Activated CD4-positive, alpha-beta T cell treated with anti-CD3 and anti-CD28 coated beads for 36 hours (primary cell): Measurements from ENCODE around the gene POLE. TPM values are rescaled to one million over a fixed set of nuclear protein-coding genes. Genes with fewer than 3 reads are reported as not detected.

Source experiments
- ATAC-seq: fragments of 200-7000 bp; cut with Tn5 transposase; one replicate; pipeline ENCODE4 v1.10.0; 2021; ENCODE audit warnings: mild to moderate bottlenecking, moderate library complexity
- CTCF ChIA-PET: fragments of 350-600 bp; sonication (Branson Sonifier 250); formaldehyde crosslinking; loops from one replicate; lab custom pipeline; 2021; ENCODE audit warnings: antibody characterized with exemption; lab: Charles Lee
- POLR2A ChIA-PET: fragments of 350-600 bp; sonication (Branson Sonifier 250); formaldehyde crosslinking; loops from one replicate; lab custom pipeline; 2021; ENCODE audit warnings: antibody characterized with exemption, inconsistent platforms; lab: Charles Lee
- DNase-seq: peaks from one replicate; pipeline ENCODE4 v3.0.0-alpha.2; 2020
- H3K27ac Mint-ChIP-seq: one replicate; pipeline ENCODE4 v1.8.0; 2021; ENCODE audit warnings: mixed read lengths
- H3K27me3 Mint-ChIP-seq: one replicate; pipeline ENCODE4 v1.8.0; 2021; ENCODE audit warnings: mixed read lengths
- H3K36me3 Mint-ChIP-seq: one replicate; pipeline ENCODE4 v1.8.0; 2021; ENCODE audit warnings: low read depth, mixed read lengths
- H3K4me1 Mint-ChIP-seq: one replicate; pipeline ENCODE4 v1.8.0; 2021; ENCODE audit warnings: mixed read lengths
- H3K4me3 Mint-ChIP-seq: one replicate; pipeline ENCODE4 v1.8.0; 2021; ENCODE audit warnings: mild to moderate bottlenecking, moderate library complexity, mixed read lengths
- H3K9me3 Mint-ChIP-seq: one replicate; pipeline ENCODE4 v1.8.0; 2021; ENCODE audit warnings: low read depth, mixed read lengths
- intact Hi-C, 2 experiments: fragments of 100-400 bp; cut with DNase I in 1 of 2; cut with micrococcal nuclease in 1 of 2; formaldehyde crosslinking; loops; one replicate each; pipeline versions ENCODE4 v1.14.2 to v1.15.1; 2022 to 2024; cut with DNase I, micrococcal nuclease
- total RNA-seq, 2 experiments: library from RNA; stranded (reverse); gene quantifications; one replicate each; pipeline ENCODE4 v1.2.3, GENCODE V29; 2021

POLE gene
- total RNA-seq, 2 experiments from 2014 or later, result 121 to 124 TPM

DNA sequence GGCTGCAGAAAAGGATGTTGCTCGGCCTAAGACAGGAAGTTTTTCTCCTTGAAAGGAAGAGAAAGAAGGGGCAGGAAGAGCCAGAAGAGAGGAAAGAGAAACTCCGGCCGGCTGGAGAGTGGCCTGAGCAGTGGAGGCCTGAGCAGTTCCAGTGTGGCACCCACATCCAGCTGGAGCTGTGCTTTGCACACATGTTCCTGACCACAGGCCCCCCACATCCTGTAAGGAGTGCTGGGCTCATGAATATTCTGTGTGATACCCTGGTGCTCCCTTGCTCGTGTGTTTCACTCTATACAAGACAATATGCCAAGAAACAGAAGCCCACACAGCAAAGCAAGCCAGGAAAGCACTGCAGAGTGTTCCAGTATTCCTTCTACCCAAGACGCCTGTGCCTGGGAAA lies 27.1 kb downstream of the POLE start:
- intact Hi-C loops, result no loop called here
- CTCF ChIA-PET, result interaction anchor here (1.0 kb wide), 1 partner anchor 21 kb away, joined by 3 read pairs; no protein-coding TSS in a partner anchor
- ATAC-seq (no peak), DNase-seq (no peak)
- peaks cover 64% of the 10 kb centered on the region for H3K36me3 Mint-ChIP-seq
- peaks cover 10% of the 10 kb centered on the region for H3K4me1 Mint-ChIP-seq
- no peaks in the 10 kb centered on the region for H3K27me3 Mint-ChIP-seq
- POLR2A ChIA-PET, result interaction anchor here (1.0 kb wide), 1 partner anchor 26 kb away, joined by 3 read pairs; no protein-coding TSS in a partner anchor
- no peak overlapping the region for H3K27ac Mint-ChIP-seq
- H3K4me3 Mint-ChIP-seq, result no peak overlapping the region
- H3K9me3 Mint-ChIP-seq, result no peaks in the 10 kb centered on the region

DNA sequence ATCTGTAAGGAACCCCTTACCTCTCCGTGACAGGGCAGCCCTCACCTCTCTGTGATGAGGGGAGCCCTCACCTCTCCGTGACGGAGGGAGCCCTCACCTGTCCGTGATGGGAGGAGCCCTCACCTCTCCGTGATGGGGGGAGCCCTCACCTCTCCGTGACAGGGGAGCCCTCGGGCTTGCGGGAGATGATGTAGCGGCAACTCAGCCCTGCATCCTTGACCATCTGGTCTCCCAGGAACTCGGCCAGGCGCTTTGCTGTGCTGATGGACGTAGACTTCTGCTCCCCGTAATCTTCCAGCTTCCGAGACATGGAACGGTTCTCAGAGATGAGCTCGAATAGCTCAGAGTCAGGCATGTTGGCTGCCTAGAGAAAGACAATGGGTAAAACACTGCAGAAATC lies 28.0 kb downstream of the POLE start:
- no peak overlapping the region for H3K4me3 Mint-ChIP-seq
- ChIA-PET CTCF (interaction anchor here (0.6 to 1.0 kb wide), 3 partner anchors 18 to 259 kb away, joined by 3 to 6 read pairs (median 3); no protein-coding TSS in a partner anchor), POLR2A (interaction anchor here (1.0 kb wide), 1 partner anchor 27 kb away, joined by 3 read pairs; no protein-coding TSS in a partner anchor)
- peaks cover 10% of the 10 kb centered on the region for H3K4me1 Mint-ChIP-seq
- intact Hi-C loops, result no loop called here
- no peaks in the 10 kb centered on the region for H3K9me3 Mint-ChIP-seq
- ATAC-seq (no peak), DNase-seq (no peak)
- peaks cover 64% of the 10 kb centered on the region for H3K36me3 Mint-ChIP-seq
- no peaks in the 10 kb centered on the region for H3K27me3 Mint-ChIP-seq
- no peak overlapping the region for H3K27ac Mint-ChIP-seq

DNA sequence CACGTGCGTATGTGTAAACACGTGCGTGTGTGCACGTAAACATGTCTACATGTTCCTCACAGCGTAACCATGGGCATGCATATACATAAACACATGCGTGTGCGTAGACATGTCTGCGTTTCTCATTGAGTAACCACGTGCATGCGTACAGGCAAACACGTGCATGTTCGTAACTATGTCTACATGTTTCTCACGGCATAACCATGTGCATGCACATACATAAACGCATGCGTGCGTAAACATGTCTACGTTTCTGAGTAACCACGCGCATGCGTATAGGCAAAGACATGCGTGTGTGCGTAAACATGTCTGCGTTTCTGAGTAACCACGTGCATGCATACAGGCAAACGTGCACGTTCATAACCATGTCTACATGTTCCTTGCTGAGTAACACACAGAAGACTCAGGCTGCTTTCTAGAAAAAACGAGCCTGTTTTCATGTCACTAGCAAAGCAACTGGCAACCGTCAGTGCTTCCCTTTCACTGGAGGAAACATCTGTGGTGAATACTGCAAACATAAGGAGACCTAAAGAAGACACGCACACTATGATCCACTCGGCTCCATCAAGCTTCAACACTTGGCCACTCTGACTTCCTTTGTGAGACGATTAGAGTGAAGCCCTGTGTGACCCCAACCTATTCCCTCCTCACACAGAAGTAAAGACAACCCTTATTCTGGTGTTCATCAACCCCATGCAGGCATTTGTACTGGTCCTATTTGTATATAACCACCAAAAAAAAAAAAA lies 28.8 kb downstream of the POLE start:
- H3K4me1 Mint-ChIP-seq, result peaks cover 10% of the 10 kb centered on the region
- ATAC-seq (no peak), DNase-seq (no peak)
- CTCF ChIA-PET, result no interaction called here
- no peaks in the 10 kb centered on the region for H3K27me3 Mint-ChIP-seq
- H3K27ac Mint-ChIP-seq, result no peak overlapping the region
- POLR2A ChIA-PET, result no interaction called here
- H3K9me3 Mint-ChIP-seq, result no peaks in the 10 kb centered on the region
- no peak overlapping the region for H3K4me3 Mint-ChIP-seq
- peaks cover 70% of the 10 kb centered on the region for H3K36me3 Mint-ChIP-seq
- intact Hi-C loops, result no loop called here

DNA sequence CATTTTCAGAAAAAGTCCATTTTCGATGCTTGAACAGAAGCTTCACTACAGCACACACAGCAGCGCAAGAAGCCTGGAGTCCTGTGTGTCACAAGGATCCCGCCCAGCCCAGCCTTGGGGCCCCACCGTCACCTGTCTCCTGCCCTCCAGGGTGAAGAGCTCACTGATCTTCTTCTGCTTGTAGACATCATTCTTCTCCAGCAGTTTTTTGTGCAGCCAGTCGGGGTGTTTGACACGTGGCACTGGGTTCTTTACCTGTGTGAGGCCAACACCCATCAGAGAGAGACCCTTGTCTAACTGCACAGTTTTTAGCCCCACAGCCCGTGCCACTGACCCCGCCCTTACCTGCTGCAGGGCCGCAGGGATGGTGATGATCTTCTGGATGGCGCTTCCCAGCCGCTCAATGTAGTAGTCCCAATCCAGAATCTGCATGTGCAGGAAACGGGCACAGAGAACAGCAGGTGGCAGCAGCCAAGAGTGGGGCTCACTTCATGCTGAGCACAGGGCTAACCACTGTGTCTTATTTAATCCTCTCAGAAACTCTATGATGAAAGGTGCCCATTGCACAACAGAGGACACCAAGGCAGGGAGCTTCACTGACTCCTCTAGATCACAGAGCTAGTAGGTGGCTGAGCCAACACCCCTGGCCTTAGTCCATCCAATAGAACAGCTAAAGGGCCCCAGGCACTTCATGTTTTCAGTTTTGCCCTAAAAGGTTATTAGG lies 30.0 kb downstream of the POLE start:
- H3K4me3 Mint-ChIP-seq, result no peak overlapping the region
- peaks cover 3% of the 10 kb centered on the region for H3K4me1 Mint-ChIP-seq
- DNase-seq, result no peak
- no peak for ATAC-seq
- ChIA-PET CTCF (interaction anchor here (0.8 kb wide), 1 partner anchor 40 kb away, joined by 3 read pairs; no protein-coding TSS in a partner anchor), POLR2A (no interaction called here)
- H3K27ac Mint-ChIP-seq, result no peak overlapping the region
- no peaks in the 10 kb centered on the region for H3K27me3 Mint-ChIP-seq
- no peaks in the 10 kb centered on the region for H3K9me3 Mint-ChIP-seq
- H3K36me3 Mint-ChIP-seq, result peaks cover 63% of the 10 kb centered on the region
- intact Hi-C loops, result no loop called here

DNA sequence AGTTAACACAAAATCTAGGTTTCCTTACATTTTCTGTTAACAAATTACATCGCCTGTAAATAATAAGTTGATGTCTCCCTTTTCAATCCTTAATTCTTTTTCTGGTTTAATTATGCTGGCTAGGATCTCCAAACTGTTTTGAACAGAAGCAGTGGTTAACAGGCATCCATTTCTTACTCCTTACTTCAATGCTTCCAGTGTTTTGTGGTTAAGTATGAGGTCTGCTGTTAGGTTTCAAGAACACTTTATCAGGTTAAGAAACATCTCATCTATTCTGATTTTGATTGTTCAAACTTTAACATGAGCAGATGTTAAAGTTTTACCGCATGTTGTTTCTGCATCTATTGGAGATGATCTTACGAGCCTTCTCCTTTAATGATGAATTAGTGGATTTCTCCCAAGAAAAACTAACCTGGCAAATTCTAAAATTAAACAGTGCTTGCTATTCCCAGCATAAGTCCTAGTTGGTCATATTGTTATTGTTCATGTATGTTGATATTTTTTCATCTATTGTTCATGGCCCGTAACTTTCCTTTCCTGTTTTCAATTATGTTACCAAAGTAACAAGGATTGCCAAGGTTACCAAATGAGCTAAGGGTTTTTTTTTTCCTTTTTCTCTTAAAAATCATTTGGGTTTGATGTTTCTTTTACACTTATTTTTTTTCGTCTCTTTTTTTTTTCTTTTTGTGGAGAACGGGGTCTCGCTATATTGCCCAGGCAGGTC lies 33.4 kb downstream of the POLE start:
- H3K27me3 Mint-ChIP-seq, result no peaks in the 10 kb centered on the region
- H3K9me3 Mint-ChIP-seq, result no peaks in the 10 kb centered on the region

DNA sequence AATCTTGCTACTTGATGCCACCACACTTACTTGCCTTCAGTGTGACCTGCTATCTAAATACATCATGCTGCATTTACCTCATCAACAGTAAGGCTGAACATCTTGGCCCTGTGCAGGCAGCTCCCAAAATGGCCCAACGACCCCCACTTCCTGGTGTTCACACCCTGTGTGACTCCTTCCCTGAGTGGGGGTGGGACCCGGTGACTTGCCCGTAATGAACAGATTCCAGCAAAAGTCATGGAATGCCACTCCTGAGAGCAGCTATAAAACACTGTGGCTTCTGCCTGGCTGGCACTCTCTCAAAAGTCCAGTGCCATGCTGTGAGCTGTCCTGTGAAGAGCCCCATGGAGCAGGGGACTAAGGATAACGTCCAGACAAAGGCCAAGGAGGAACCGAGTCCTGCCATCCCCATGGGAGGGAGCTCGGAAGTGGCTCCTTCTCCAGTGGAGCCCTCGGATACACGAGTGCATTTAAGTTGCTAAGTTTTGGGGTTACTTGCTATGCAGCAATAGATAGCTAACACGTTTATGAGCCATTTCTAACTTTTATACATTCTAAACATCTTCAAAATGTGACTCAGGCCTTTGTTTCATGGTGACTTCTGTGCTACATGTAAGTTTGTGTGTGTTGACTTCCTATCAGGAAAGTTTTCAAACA lies 35.6 kb downstream of the POLE start:
- CTCF ChIA-PET, result interaction anchor here (0.5 kb wide), 1 partner anchor 1612 kb away, joined by 3 read pairs; no protein-coding TSS in a partner anchor
- H3K4me3 Mint-ChIP-seq, result no peak overlapping the region

More for the DNA sequence above, 33.4 kb downstream of the POLE start:
- DNase-seq, result no peak
- H3K4me1 Mint-ChIP-seq, result no peaks in the 10 kb centered on the region
- H3K4me3 Mint-ChIP-seq, result no peak overlapping the region
- no peak overlapping the region for H3K27ac Mint-ChIP-seq
- ChIA-PET CTCF (no interaction called here), POLR2A (no interaction called here)
- peaks cover 54% of the 10 kb centered on the region for H3K36me3 Mint-ChIP-seq
- intact Hi-C loops, result no loop called here
- no peak for ATAC-seq

DNA sequence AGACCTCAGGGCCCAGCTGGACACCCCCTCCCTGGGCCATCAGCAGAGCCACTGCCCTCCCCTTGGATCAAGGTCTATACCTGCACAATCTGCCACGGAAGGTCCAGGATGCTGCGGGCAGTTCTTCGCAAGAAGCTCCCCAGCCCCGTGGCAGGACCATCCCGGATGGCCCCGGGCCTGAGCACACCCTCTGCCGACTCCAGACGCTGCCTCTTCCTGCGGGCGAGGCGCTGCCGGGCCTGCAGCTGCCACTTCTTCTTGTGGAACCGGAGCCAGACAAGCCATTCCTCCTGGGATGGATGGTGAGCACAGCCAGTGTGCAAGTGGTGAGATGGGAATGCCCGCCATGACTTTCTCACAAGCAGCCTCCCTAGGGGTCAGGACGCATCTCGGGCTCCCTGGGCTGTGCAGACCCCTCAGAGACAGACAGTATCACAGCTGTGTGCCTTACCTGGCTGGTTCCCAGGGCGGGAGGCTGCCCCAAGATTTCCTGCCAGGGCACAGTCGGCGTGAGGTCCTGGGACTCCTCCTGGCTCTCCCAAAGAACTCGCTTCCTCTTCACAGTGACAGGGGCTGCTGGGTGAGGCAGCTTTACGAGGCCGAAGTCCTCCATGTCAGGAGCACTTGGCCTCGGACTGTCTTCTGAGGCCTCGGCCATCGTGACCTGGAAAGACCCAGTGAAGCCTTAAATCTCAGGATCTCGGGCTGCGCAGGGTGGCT lies 37.8 kb downstream of the POLE start:
- ChIA-PET CTCF (no interaction called here), POLR2A (no interaction called here)
- no peak for DNase-seq
- intact Hi-C loops, result no loop called here
- Mint-ChIP-seq H3K27me3 (no peaks in the 10 kb centered on the region), H3K27ac (no peak overlapping the region), H3K36me3 (peaks cover 58% of the 10 kb centered on the region), H3K4me1 (peaks cover 2% of the 10 kb centered on the region), H3K9me3 (no peaks in the 10 kb centered on the region), H3K4me3 (no peak overlapping the region)
- ATAC-seq, result no peak

More for the DNA sequence above, 35.6 kb downstream of the POLE start:
- ATAC-seq (no peak), DNase-seq (no peak)
- Mint-ChIP-seq H3K27me3 (no peaks in the 10 kb centered on the region), H3K27ac (no peak overlapping the region), H3K36me3 (peaks cover 52% of the 10 kb centered on the region), H3K4me1 (peaks cover 2% of the 10 kb centered on the region), H3K9me3 (no peaks in the 10 kb centered on the region)
- POLR2A ChIA-PET, result interaction anchor here (0.6 kb wide), 1 partner anchor 18 kb away, joined by 6 read pairs; no protein-coding TSS in a partner anchor
- intact Hi-C loops, result no loop called here

DNA sequence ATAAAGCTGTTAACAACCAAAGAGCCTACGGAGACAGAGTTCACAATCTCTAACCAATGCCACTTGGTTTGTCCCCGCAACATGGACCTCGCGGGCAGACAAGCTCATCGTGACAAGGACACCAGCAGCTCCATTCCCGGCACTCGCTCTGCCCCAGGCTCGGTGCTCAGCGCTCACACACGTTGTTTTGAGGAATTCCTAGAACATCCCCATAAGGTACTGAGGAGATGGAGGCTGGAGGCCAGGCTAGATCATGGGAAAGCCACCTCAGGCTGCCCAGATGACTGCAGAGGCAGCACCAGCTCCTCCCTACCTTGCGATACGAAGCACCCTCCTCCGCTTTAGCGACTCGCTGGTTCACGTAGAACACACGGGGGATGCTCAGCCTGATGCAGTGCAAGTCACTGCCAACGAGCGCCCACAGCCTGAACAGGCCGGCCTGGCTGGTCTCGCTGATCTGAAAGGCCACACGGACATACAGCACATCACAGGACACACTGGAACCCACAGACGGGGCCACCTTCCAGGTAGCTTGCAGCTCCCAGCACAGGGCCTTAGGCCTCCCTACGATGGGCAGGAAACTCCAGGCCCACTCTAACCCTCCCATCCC lies 38.4 kb downstream of the POLE start:
- intact Hi-C loops, result no loop called here
- Mint-ChIP-seq H3K4me3 (no peak overlapping the region), H3K9me3 (no peaks in the 10 kb centered on the region), H3K27me3 (no peaks in the 10 kb centered on the region), H3K36me3 (peaks cover 57% of the 10 kb centered on the region), H3K27ac (no peak overlapping the region), H3K4me1 (peaks cover 2% of the 10 kb centered on the region)
- POLR2A ChIA-PET, result no interaction called here
- no peak for DNase-seq
- ATAC-seq, result no peak
- CTCF ChIA-PET, result no interaction called here

DNA sequence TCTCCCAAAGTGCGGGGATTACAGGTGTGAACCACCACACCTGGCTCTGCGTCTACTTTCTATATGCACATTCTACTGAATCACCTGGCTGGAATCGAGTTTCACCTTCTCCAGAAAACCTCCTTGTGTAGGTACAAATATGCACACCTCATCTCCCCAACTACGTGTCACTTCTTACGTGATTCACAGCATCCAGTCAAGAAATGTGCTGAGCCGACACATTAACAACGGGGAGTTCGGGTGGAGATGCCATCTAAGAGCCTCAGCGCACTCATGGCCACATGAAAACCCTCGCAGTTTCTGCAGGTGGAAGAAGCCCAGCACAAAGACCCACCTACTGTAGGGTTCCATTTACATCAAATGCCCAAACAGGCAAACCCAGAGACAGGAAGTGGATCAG lies 39.3 kb downstream of the POLE start:
- no peaks in the 10 kb centered on the region for H3K27me3 Mint-ChIP-seq
- no peak for ATAC-seq
- peaks cover 56% of the 10 kb centered on the region for H3K36me3 Mint-ChIP-seq
- POLR2A ChIA-PET, result no interaction called here
- no peak overlapping the region for H3K27ac Mint-ChIP-seq
- H3K4me3 Mint-ChIP-seq, result no peak overlapping the region
- intact Hi-C loops, result no loop called here
- CTCF ChIA-PET, result no interaction called here
- DNase-seq, result no peak
- H3K4me1 Mint-ChIP-seq, result peaks cover 2% of the 10 kb centered on the region
- no peaks in the 10 kb centered on the region for H3K9me3 Mint-ChIP-seq

DNA sequence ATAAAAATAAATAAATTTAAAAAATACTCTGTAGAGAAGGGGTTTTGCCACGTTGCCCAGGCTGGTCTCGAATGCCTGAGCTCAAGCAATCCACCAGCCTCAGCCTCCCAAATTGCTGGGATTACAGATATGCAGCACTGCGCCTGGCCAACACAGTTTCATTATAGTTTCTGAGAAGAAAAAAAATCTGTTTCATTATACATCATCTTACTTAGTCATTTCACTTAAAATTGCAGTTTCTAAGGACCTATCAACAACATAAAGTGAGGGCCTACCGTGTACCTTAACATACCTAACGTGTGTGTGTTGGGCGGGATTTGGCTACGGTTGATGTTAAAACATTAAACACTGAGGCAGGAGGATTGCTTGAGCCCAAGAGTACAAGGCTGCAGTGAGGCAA lies 40.3 kb downstream of the POLE start:
- CTCF ChIA-PET, result interaction anchor here (0.5 kb wide), 1 partner anchor 54 kb away, joined by 4 read pairs; no protein-coding TSS in a partner anchor
- H3K9me3 Mint-ChIP-seq, result no peaks in the 10 kb centered on the region
- POLR2A ChIA-PET, result no interaction called here
- ATAC-seq, result peak; percentile 26
- intact Hi-C loops, result no loop called here
- H3K27ac Mint-ChIP-seq, result no peak overlapping the region
- H3K27me3 Mint-ChIP-seq, result no peaks in the 10 kb centered on the region
- DNase-seq, result no peak
- H3K4me1 Mint-ChIP-seq, result peaks cover 2% of the 10 kb centered on the region
- peaks cover 50% of the 10 kb centered on the region for H3K36me3 Mint-ChIP-seq
- H3K4me3 Mint-ChIP-seq, result no peak overlapping the region
